Superior temporal gyrus (tissue), 1 donor: ENCODE measurements around the gene SSBP1.
"Not testable (repeated sequence)": the region's sequence is repeated elsewhere in the genome, so short reads cannot be mapped to it uniquely, and the experiment has no call there.

Experiments used
- DNase-seq: peaks from one replicate; pipeline ENCODE4 v3.0.0-alpha.2; 2016; ENCODE audit errors: extremely low spot score

SSBP1 gene, protein sequence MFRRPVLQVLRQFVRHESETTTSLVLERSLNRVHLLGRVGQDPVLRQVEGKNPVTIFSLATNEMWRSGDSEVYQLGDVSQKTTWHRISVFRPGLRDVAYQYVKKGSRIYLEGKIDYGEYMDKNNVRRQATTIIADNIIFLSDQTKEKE

DNA sequence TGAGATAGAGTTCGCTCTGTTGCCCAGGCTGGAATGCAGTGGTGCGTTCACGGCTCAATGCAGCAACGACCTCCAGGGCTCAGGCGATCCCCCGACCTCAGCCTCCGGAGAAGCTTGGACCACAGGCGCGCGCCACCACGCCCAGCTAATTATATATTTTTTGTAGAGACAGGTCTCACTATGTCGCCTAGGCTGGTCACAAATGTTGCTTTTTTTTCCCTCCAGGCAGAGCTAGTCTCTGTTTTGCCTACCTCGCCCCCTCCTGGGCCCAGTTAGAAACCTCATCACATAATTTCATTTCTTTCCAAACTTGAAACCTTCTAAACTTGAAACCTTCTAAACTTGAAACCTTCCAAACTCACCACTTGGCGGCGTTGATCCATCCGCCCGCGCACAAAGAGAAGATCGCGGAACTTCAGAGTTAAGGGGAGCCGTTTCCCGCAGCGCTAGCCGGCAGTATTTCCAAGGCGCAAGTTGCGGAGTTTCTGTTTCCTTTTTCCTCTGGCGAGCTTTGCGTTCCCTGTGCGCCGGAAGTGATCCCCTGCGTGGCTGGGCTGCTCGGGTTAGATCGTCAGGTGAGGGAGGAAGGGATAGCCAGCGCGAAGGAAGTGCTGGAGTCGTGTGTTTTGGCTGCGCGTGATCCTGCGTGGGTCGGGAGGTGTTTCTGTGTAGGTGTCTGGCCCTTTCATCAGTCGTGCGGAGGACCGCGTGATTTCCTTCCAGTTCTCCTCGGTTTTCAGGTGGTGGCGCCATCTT lies at the start of gene SSBP1:
SSBP1 (plus strand) TSS at position 523 of the 756 bp plus-strand sequence. CDS start 809 bp downstream, outside the sequence.
- DNase-seq = peak; percentile 99

DNA sequence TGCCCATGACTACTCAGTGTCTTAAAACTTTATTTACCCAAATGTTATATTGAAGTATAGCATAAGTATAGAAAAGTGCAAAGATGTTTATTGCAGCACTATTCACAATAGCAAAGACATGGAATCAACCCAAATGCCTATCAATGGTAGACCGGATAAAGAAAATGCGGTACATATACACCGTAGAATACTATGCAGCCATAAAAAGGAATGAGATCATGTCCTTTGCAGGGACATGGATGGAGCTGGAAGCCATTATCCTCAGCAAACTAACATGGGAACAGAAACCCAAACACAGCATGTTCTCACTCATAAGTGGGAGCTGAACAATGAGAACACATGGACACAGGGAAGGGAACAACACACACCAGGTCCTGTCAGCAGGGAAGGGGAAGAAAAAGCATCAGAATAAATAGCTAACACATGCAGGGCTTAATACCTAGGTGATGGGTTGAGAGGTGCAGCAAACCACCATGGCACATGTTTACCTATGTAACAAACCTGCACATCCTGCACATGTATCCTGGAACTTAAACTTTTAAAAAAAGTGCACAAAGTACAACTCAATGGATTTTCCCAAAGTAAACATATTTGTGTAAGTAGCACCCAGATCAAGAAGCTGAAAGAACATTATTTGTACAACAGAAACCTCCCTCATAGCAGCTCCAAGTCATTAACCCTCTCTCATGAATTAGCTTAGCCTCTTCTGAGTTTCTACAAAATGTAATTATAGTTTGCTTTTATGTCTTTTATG lies 48.9 kb upstream of the SSBP1 start:
- not testable (repeated sequence) for DNase-seq

DNA sequence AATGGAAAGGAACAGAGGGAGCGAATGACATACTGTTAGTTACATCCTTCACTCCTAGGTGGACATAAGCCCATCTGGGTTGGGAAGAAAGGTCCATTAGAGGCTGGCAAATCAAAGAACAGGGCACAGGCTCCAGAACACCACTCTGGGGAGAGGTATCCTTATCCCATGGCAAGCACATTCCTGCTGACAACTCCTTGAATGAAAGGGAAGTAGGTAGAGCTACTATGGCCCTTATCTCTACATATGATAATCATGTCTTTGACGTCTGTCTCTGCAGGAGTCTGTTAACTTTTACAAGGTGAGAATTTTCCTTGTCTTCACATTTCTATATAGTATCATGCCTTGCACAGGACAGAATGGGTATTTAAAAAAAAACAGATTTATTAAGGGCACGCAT lies 46.6 kb upstream of the SSBP1 start:
- DNase-seq = no peak

DNA sequence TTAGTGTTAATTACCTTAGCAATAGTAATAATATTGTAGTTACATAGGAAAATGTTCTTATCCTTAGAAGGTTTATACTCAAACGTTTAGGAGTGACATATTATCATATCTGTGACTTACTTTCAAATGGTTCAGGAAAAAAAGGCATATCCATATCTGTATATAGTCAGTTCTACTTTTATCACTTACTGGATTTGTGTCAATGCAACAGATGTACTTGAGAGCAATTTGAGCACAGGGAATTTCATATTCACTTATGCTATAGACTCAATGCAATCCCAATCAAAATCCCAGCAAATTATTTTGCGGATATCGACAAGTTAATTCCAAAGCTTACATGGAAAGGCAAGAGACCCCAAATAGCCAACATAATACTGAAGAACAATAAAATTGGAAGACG lies 46.2 kb upstream of the SSBP1 start:
- no peak for DNase-seq

DNA sequence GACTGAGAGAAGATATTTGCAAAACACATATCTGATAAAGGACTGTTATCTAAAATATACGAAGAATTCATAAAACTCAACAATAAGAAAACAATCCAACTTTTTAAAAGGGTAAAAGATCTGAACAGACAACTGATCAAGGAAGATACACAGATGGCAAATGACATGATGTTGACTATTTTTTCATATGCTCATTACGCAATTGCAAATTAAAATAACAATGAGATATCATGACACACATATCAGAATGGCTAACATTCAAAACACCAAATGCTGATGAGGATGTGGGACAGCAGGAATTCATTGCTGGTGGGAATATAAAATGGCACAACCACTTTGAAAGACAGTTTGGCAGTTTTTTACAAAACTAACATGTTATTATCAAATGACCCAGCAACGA lies 45.1 kb upstream of the SSBP1 start:
- DNase-seq = no peak

DNA sequence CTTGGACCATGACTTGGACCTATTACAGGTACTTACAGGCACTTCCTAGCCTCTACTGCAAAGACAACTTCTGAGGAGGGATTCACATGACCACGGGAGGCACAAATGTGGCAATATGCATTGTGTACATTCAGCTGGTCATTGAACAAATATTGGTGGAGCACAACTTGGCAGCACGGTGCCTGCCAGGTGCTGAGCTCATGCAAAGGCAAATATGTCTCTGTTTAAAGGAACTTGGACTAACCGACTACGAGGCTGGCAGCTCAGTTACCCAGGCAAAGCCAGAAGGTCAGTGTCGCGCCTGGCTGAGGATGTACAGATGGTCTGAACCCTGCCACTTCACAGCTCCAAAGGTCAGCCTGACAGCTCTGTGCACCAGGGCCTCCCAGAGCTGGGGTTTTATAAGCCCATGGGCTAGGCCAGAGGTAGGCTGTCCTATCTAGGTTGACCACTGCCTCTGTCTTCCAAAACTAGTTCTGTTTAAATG lies 42.3 kb upstream of the SSBP1 start:
- DNase-seq = no peak

DNA sequence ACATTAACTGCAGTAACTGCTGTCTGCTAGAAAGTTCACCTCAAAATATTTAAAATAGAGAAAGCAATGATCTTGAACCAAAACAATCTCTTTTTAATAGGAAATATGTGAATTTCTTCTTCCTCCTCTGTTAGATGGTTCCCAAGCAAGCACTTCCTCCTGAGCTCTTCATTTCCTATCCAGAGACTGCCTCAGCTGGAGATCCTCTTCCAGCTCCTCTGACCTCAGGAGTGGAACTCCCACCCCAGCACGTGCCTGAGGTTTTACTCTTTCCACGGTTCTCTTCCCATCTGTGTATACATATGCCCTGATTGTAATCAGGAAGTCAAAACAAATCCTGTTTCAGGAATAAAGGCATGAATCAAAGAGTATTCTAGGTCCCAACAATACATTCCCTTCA lies 41.8 kb upstream of the SSBP1 start:
- no peak for DNase-seq

DNA sequence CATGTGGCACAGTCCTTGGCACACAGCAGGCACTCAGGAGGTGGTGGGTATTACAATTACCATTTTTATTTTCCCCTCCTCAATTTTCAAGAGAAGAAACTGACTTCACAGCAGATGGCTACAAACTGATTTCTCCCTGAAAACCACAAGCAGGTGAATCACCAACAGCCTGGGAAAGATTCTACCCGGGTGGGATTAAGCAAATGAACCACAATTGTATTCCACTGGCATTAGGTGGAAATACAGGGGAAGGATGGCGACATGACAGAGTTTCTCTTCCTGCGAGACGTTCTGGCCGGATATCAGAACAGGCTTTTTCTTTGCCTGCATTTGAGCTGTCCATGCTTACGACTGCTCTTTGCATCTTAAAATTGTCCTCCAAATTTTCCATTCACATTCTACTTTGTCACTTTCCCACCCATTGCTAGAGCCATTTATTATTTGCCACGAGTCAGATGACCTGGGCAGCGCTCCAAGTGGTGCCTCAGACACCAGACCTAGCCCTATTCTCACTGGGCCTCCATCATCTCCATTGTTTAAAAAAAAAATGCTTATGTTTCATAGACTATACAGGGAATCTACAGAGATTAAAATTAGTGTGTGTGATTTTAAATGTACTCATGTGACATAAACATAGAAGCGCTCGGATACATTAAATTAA lies 40.8 kb upstream of the SSBP1 start:
- DNase-seq = peak; percentile 83

DNA sequence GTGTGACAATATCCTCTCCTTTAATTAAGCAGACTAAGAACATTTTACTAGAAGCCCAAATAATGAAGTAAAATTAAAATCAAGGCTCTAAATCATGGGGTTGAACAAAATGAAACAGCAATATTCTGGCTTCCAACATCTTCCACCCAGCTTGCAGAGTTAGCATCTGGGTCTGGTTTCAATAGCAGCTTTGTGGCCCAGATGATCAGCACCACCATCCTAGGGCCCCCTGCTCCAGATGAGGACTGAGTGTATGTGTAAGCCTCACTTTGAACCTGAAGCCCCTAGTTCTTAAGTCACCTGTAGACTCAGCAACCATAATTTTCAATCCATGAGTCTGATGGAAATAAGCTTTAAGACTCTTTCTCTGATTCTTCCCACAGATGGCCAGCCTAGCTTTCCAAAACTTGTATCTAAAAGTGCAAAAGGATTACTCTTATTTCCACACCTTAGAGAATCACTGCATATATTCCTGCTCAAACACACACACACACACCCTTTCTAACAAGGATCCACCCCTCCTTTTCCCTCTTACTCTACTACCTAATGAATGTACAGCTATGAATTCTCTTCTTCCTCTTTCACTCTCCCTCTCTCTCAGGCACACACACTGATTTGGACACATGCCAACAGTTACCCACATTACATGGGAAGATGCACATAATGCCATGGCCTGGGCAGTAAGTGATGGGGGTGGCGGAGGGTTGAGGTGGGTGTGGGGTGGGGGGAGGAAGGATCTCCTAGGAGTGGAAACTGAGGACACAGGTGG lies 39.7 kb upstream of the SSBP1 start:
- DNase-seq = peak; percentile 62

DNA sequence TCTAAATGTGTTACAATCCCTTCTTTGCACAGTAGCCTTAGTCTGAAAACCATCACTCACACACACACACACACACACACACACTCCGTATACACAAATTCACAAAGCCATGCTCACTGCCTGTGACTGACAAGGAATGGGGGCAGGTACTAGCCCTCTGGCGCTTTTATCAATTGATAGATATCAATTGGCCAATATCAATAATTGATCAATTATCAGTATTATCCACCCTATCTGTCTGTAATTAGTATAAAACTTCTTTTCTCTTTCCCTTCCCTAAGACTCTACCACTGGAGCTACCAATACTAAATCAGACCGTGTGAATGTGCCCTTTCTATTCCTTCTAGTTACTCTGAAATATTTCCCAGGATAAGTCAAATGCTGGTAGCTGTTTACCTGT lies 38.3 kb upstream of the SSBP1 start:
- DNase-seq = no peak

DNA sequence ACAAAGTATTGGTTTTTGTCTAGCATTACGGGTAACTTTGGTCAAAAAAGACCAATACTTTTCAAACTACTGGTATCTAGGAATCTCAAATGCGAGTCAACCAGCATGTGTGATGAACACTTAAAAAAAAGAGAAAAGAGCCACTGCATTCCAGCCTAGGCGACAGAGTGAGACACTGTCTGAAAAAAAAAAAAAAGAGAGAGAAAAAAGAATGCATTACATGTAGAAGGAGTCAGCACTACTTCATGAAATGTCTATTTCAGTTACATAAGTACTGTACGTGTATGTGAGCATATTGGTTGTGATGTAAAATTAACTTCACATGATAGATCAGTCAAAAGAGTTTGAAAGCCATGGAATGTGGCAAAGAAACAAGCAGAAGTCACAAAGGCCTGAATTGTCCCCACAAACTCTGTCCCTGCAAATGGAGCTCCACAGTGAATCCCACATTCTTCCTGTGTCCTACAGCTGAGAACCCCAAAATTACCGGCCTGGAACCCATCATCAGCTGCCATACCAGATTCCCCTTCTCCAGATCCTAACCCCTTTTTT lies 37.8 kb upstream of the SSBP1 start:
- DNase-seq = peak; percentile 66

DNA sequence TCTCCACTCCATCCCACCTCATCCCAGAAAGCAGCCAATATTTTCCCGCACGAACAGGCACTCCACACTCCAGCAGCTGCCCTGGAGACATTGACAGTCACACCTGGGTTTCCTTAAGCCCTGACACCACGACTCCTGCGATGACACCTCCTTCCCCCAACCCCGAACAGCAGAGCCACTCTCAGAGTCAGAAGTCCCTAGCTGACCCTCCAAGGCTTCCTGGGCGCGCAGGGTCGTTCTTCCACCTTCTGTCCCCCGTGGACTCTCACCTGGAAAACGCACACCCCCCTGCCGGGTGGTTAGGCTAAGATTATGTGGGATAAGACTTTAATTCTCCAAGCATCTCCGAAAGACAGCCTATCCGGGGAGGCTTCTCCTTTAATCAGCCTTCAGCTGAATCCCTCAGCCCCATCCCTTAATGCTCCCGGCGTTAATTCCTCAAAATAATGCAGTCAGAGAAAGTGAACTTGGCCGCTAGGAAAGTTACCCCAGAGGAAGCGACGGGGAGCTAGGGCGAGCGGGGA lies 37.2 kb upstream of the SSBP1 start:
- DNase-seq = no peak

DNA sequence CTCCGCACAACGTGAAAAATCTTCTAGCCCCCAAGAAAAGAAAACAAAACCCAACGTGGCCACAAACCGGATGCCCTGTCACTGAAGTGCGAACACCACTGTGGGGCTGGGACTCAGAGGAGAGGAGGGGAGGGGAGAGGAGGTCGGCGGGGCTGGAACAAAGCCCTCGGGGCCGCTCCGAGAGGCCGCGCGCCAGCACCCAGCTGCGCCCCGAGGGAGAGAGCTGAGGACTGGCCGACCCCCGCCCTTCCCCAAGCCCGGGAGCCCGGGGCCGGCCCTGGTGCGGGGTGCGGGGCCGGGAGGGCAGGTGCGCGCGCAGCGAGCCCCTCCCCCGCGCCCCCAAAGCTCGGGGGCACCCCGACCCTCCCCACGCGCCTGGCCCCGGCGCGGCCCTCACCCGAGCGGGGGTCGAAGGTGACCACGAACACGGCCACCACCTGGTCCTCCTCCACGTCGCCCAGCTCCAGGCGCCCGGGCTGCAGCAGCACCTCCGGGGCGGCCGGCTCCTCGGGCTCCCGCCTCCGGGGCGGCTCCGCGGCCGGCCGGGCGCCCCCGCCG lies 36.6 kb upstream of the SSBP1 start:
- DNase-seq = no peak

DNA sequence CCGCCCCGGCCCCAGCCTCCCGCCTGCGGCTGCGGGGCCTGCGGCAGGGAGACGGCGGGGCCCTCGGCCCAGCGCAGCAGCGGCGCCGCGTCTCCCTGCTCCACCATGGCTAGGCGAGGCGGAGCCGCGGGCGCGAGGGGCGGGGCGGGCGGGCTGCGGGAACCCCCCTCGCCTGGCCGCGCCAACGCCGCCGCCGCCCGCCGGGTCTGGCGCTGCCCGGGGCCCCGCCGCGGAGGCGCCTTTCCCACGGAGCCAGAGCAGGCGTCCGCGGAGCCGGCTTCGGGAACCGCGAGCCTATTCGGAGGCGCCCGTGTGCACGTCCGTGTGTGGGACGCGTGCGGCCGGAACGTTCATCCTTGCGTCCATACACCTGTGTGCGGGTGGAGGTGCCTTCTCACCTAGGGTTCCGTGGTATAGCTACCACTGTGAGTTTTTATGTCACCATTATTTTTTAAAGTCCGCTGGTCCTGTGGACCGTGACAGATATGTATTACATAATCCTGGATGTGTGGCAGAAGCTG lies 36.1 kb upstream of the SSBP1 start, which contains the start of gene DENND11:
DENND11 (minus strand) TSS at position 120 of the 521 bp plus-strand sequence; CDS start at position 107, 13 bp downstream.
- DNase-seq = peak; percentile 58

DNA sequence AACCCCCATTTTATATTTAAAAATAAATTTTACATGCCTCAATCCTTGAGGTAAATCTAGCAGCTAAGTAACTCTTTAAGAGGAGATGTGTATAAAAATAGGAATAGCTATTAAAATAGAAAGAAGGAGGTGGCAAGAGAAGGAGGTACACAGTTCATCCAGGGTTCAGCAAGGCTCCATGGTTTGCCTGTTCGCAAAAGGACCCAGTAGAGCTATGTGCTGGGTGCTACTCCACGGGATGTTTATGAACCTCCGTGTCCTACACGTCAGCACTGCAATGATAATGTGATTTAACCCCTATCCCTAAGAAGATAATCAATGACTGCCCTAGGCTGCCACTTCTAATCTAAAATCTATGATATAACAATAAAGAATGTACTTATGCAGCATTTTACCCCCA lies 35.3 kb upstream of the SSBP1 start:
- DNase-seq = no peak

DNA sequence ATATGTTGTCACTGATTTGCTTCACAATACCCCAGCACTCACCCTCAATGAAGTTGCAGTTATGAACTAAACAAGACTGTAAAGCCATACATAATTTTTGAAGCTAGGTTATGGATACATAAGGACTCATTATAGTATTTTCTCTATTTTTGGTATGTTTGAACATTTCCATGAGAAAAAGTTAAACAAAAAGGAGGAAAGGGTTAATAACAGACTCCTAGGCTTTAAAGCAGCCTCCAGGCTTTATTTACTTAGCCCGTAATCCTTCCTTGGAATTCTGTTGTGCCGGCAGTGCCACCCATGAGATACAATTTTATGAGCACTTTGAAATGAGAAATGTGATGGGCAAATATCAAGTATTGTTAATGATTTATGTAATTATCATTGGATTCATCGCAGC lies 34.0 kb upstream of the SSBP1 start:
- no peak for DNase-seq

DNA sequence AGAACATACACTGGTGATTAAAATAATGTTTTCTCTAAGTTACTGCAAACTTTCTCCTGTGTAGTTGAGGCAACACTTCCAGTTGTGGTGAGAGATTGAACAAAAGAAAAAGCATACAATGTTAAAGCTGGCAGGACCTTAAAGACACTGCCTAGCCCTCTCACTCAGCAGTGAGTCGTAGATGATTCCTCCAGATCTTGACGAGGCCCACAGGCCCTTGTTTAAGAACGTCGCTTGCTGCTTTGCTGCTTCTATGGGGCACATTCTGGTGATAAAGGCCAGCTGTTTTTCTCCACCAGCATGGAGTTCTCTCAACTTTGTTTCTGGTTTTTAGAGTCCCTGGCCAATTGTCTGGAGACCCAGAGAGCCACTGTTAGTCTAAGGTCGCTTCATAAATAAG lies 33.4 kb upstream of the SSBP1 start:
- DNase-seq = no peak

DNA sequence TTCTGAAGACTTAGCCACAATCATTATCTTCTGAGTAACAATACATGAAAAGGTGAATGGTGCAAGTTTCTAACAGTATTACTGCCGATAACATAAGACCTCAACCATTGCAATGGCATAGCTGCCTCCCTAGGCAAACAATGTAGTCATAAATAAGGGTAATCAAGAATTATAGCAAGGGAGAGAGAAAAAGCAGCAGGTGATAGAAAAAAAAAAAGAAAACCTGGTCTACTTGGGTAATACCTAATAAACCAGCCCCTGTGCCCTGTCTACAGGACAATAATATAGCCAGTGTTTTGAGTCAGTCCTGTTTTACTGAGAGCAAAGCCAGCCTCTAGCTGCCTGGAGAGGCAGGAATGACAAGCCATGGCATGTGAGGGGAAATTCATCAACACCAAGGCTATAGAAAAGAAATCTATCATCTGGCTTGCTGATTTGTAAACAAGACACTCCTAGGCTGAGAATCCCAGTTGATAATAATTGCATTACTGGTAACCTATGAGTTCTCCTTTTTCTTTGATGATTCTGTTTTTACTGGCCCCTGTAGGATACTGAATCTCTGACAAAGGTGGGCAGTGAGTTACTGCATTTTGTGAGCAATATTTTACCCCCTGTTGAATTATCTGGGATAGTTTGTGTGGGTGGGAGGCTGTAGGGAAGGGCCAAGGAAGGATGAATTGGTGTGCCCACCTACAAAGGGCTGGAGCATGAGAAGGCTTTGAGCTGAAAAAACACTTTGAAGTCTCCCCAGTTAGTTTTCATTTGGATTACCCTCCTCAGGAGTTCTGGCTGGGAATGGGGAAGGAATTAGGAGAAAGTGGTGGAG lies 31.7 kb upstream of the SSBP1 start:
- DNase-seq = no peak

DNA sequence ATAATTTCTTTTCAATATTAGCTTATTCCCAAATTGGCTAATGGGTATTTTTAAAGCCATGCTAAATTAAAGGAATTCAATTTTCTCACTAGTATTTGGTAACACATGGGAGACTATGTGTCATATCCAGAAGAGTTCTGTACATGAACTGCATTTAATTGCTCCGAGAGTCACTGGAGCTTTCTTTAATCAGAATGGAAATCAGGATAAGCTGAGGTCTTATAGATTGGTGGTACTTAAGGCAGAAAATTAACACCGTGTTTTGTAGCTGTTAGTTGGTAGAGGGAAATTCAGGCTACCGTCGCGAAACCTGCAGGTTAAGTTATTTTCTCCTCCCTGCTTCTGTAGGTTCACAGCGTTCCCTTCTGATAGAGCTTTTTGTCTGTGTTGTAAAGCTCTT lies 29.8 kb upstream of the SSBP1 start, which contains the start of gene WEE2:
WEE2 (plus strand) TSS at position 3 of the 400 bp plus-strand sequence. CDS start 406 bp downstream, outside the sequence.
- no peak for DNase-seq
